ENCODE results near the gene AGTRAP. TPM values are rescaled to one million over a fixed set of nuclear protein-coding genes. Genes with fewer than 3 reads are reported as not detected.
A peak's percentile ranks its signal among the peaks of the same experiment; 100 is the strongest.

AGTRAP gene
- total and polyA plus RNA-seq, 2 donors (not counting 1 experiment from before 2014, with no cell fraction given) = 25.5 to 58.8 TPM

DNA sequence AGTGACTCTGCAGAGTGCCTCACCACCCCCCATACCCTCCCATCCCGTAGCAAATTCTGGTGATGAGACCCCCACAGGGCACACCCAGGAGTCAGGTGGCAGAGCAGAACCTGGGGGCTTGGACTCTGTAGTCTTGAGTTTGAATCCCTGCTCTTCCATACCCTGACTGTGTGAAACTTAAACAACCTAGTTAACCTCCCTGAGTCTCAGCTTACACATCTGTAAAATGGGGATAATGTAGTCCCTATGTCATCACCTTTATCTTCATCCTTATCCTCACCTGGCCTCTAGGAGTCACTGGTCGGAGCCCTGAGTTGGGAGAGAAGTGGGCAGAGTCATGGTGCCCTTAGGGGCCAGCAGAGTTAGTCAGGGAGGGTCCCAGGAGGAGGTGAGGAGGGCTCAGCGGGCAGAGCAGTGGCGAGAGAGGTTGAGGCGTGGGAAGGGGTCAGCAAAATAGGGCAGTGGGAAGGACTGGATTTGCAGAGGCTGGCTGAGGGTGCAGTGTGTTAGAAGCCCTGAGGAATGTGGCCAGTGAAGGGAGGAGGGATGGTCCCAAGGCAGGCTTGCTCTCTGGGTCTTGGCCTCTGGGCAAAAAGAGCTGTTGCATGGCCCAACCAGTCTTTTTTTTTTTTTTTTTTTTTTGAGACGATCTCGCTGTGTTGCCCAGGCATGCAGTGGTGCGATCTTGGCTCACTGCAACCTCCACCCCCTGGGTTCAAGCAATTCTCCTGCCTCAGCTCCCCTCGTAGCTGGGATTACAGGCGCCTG is 44.6 kb downstream of the AGTRAP start:
- no peaks in the 10 kb centered on the region for H3K36me3 ChIP-seq (ENCODE audit: control insufficient read depth, insufficient read depth, low read length)
- no peak overlapping the region for H3K27ac ChIP-seq (ENCODE audit: insufficient read depth, low read length)
- no peak overlapping the region for H3K4me3 ChIP-seq (replicated peaks in 1 of 4; ENCODE audit: control extremely low read depth in 1 of 4, insufficient read depth in 1 of 4, low read depth in 3 of 4, low read length in 4 of 4)
- no peak overlapping the region for H2AFZ ChIP-seq (ENCODE audit: low read length)
- H3K79me2 ChIP-seq (ENCODE audit: control insufficient read depth, insufficient read depth, low read length) = no peaks in the 10 kb centered on the region
- H4K20me1 ChIP-seq (ENCODE audit: control insufficient read depth, extremely low read depth, insufficient read depth, low read length) = no peaks in the 10 kb centered on the region
- DNase-seq (ENCODE audit: low read depth in 2 of 2) = no peak
- no peak overlapping the region for H3K9ac ChIP-seq (ENCODE audit: insufficient read depth, low read length)
- TF ChIP-seq EZH2 (IDR thresholded peaks at IDR 0.05; ENCODE audit: low read length, missing control alignments) = no peak
- TF ChIP-seq, protein P1, sequence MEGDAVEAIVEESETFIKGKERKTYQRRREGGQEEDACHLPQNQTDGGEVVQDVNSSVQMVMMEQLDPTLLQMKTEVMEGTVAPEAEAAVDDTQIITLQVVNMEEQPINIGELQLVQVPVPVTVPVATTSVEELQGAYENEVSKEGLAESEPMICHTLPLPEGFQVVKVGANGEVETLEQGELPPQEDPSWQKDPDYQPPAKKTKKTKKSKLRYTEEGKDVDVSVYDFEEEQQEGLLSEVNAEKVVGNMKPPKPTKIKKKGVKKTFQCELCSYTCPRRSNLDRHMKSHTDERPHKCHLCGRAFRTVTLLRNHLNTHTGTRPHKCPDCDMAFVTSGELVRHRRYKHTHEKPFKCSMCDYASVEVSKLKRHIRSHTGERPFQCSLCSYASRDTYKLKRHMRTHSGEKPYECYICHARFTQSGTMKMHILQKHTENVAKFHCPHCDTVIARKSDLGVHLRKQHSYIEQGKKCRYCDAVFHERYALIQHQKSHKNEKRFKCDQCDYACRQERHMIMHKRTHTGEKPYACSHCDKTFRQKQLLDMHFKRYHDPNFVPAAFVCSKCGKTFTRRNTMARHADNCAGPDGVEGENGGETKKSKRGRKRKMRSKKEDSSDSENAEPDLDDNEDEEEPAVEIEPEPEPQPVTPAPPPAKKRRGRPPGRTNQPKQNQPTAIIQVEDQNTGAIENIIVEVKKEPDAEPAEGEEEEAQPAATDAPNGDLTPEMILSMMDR (conservative IDR thresholded peaks at IDR 0.05 in 1 of 2, IDR thresholded peaks at IDR 0.05 in 1 of 2; ENCODE audit: low read depth in 1 of 2, low read length in 2 of 2) = no peak
- H3K27me3 ChIP-seq (ENCODE audit: control insufficient read depth, insufficient read depth, low read length) = no peaks in the 10 kb centered on the region
- no peak overlapping the region for H3K4me2 ChIP-seq (ENCODE audit: extremely low read depth, insufficient read depth, low read length)
- no peaks in the 10 kb centered on the region for H3K9me3 ChIP-seq (ENCODE audit: control insufficient read depth, insufficient read depth, low read depth, low read length)
- H3K4me1 ChIP-seq (ENCODE audit: control insufficient read depth, extremely low read depth, insufficient read depth, low read length) = peaks cover 3% of the 10 kb centered on the region

DNA sequence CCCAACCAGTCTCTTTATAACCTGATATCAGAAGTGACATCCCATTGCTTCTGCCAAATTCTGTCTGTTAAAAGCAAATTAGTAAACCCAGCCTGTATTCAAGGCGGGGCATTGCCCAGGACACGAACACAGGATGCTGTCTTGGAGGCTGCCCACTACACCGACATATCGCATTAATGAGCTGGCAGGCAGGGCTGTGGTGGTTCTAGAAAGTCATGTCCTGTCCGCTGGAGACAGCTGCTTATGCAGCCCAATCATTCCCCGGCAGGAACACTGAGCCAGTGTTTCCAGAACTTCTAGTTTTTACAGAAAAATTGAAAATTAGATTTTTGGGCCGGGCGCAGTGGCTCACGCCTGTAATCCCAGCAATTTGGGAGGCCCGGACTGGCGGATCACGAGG is 45.4 kb downstream of the AGTRAP start:
- no peaks in the 10 kb centered on the region for H4K20me1 ChIP-seq (ENCODE audit: control insufficient read depth, extremely low read depth, insufficient read depth, low read length)
- no peak overlapping the region for H3K4me3 ChIP-seq (replicated peaks in 1 of 4; ENCODE audit: control extremely low read depth in 1 of 4, insufficient read depth in 1 of 4, low read depth in 3 of 4, low read length in 4 of 4)
- H3K4me2 ChIP-seq (ENCODE audit: extremely low read depth, insufficient read depth, low read length) = no peak overlapping the region
- H3K4me1 ChIP-seq (ENCODE audit: control insufficient read depth, extremely low read depth, insufficient read depth, low read length) = peaks cover 3% of the 10 kb centered on the region
- H3K9me3 ChIP-seq (ENCODE audit: control insufficient read depth, insufficient read depth, low read depth, low read length) = no peaks in the 10 kb centered on the region
- no peak overlapping the region for H2AFZ ChIP-seq (ENCODE audit: low read length)
- no peaks in the 10 kb centered on the region for H3K79me2 ChIP-seq (ENCODE audit: control insufficient read depth, insufficient read depth, low read length)
- H3K27ac ChIP-seq (ENCODE audit: insufficient read depth, low read length) = no peak overlapping the region
- H3K27me3 ChIP-seq (ENCODE audit: control insufficient read depth, insufficient read depth, low read length) = no peaks in the 10 kb centered on the region
- TF ChIP-seq, protein P1 (conservative IDR thresholded peaks at IDR 0.05 in 1 of 2, IDR thresholded peaks at IDR 0.05 in 1 of 2; ENCODE audit: low read depth in 1 of 2, low read length in 2 of 2) = no peak
- no peak for TF ChIP-seq EZH2 (IDR thresholded peaks at IDR 0.05; ENCODE audit: low read length, missing control alignments)
- peak in 1 of 2 donors; percentile 41 for DNase-seq (ENCODE audit: low read depth in 2 of 2)
- no peak overlapping the region for H3K9ac ChIP-seq (ENCODE audit: insufficient read depth, low read length)
- no peaks in the 10 kb centered on the region for H3K36me3 ChIP-seq (ENCODE audit: control insufficient read depth, insufficient read depth, low read length)

DNA sequence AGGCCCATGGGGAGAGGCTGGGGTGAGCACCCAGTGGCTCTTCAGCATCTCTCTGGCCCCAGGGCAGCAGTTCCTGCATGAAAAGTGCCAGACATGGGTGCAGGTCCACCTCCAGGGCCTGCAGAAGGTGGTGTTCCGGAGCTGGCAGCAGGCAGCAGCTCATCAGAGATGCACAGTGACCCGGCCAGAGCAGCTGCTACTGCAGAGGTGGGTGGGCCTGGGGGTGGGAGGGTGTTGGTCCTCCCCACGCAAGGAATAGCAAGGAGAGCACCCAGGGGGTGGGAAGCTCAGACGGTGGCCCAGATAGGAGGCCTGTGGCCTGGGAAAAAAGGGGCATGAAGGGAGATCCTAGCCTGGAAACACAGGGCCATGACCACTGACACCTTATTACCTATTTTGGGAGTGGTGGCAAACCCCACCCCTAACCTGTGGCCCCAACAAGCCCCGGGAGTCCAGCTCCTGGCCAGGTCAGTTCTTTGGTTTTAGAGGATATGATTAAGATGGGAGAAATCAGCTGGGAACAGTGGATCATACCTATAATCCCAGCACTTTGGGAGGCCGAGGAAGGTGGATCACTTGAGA is 46.3 kb downstream of the AGTRAP start:
- DNase-seq (ENCODE audit: low read depth in 2 of 2) = no peak

More for the DNA sequence above, 46.3 kb downstream of the AGTRAP start:
- no peaks in the 10 kb centered on the region for H3K79me2 ChIP-seq (ENCODE audit: control insufficient read depth, insufficient read depth, low read length)
- peaks cover 6% of the 10 kb centered on the region for H3K4me1 ChIP-seq (ENCODE audit: control insufficient read depth, extremely low read depth, insufficient read depth, low read length)
- H3K9me3 ChIP-seq (ENCODE audit: control insufficient read depth, insufficient read depth, low read depth, low read length) = no peaks in the 10 kb centered on the region
- no peaks in the 10 kb centered on the region for H3K36me3 ChIP-seq (ENCODE audit: control insufficient read depth, insufficient read depth, low read length)
- no peak overlapping the region for H3K4me2 ChIP-seq (ENCODE audit: extremely low read depth, insufficient read depth, low read length)
- H2AFZ ChIP-seq (ENCODE audit: low read length) = no peak overlapping the region
- no peaks in the 10 kb centered on the region for H4K20me1 ChIP-seq (ENCODE audit: control insufficient read depth, extremely low read depth, insufficient read depth, low read length)
- no peak overlapping the region for H3K27ac ChIP-seq (ENCODE audit: insufficient read depth, low read length)
- no peaks in the 10 kb centered on the region for H3K27me3 ChIP-seq (ENCODE audit: control insufficient read depth, insufficient read depth, low read length)
- TF ChIP-seq, protein P1 (conservative IDR thresholded peaks at IDR 0.05 in 1 of 2, IDR thresholded peaks at IDR 0.05 in 1 of 2; ENCODE audit: low read depth in 1 of 2, low read length in 2 of 2) = no peak
- no peak for TF ChIP-seq EZH2 (IDR thresholded peaks at IDR 0.05; ENCODE audit: low read length, missing control alignments)
- no peak overlapping the region for H3K9ac ChIP-seq (ENCODE audit: insufficient read depth, low read length)
- no peak overlapping the region for H3K4me3 ChIP-seq (replicated peaks in 1 of 4; ENCODE audit: control extremely low read depth in 1 of 4, insufficient read depth in 1 of 4, low read depth in 3 of 4, low read length in 4 of 4)

All from fibroblast of lung (primary cell).